ENCODE results near the gene MED25.

DNA sequence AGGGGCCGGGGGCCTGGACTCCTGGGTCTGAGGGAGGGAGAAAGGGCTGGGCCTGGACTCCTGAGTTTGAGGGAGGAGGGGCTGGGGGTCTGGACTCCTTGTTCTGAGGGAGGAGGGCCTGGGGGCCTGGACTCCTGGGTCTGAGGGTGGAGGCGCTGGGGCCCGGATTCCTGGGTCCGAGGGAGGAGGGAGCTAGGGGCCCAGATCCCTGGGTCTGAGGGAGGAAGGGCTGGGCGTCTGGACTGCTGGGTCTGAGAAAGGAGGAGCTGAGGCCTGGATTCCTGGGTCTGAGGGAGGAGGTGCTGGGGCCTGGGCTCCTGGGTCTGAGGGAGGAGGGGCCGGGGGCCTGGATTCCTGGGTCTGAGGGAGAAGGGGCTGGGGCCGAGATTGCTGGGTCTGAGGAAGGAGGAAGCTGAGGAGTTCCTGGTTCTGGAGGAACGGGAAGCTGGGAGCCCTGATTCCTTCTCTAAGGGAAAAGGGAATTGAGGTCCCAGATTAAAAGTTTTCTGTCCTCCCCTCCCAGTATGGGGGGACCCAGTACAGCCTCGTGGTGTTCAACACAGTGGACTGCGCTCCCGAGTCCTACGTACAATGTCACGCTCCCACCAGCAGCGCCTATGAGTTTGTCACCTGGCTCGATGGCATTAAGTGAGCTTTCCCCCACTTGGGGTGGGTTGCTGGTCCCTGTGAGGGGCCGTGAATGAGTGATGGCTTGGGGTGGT, 721 bp downstream of the MED25 start:
- TF ChIP-seq CREB1 (IDR thresholded peaks at IDR 0.05; ENCODE audit: low read depth) (no peak), EP300 (IDR thresholded peaks at IDR 0.05; ENCODE audit: borderline replicate concordance) (no peak), TEAD4 (IDR thresholded peaks at IDR 0.05) (no peak), CEBPB (IDR thresholded peaks at IDR 0.05) (no peak), FOXM1 (IDR thresholded peaks at IDR 0.05; ENCODE audit: borderline replicate concordance, low read depth) (no peak)
- TF ChIP-seq, protein P1, sequence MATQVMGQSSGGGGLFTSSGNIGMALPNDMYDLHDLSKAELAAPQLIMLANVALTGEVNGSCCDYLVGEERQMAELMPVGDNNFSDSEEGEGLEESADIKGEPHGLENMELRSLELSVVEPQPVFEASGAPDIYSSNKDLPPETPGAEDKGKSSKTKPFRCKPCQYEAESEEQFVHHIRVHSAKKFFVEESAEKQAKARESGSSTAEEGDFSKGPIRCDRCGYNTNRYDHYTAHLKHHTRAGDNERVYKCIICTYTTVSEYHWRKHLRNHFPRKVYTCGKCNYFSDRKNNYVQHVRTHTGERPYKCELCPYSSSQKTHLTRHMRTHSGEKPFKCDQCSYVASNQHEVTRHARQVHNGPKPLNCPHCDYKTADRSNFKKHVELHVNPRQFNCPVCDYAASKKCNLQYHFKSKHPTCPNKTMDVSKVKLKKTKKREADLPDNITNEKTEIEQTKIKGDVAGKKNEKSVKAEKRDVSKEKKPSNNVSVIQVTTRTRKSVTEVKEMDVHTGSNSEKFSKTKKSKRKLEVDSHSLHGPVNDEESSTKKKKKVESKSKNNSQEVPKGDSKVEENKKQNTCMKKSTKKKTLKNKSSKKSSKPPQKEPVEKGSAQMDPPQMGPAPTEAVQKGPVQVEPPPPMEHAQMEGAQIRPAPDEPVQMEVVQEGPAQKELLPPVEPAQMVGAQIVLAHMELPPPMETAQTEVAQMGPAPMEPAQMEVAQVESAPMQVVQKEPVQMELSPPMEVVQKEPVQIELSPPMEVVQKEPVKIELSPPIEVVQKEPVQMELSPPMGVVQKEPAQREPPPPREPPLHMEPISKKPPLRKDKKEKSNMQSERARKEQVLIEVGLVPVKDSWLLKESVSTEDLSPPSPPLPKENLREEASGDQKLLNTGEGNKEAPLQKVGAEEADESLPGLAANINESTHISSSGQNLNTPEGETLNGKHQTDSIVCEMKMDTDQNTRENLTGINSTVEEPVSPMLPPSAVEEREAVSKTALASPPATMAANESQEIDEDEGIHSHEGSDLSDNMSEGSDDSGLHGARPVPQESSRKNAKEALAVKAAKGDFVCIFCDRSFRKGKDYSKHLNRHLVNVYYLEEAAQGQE (IDR thresholded peaks at IDR 0.05; ENCODE audit: low read depth): no peak

Measured in Ishikawa (cell line).